Kidney (tissue), 14 donors: ENCODE results near the gene ZNF320. TPM values are rescaled to one million over a fixed set of nuclear protein-coding genes. Genes with fewer than 3 reads are reported as not detected.
"Not testable (repeated sequence)": the region's sequence is repeated elsewhere in the genome, so short reads cannot be mapped to it uniquely, and the experiment has no call there.

Source experiments
- DNase-seq, 5 donors: peaks; one replicate each; pipeline ENCODE4 v3.0.0-alpha.2; 2013 to 2020
- FAIRE-seq: peaks from 2 replicates; lab custom pipeline; 2012; peaks lifted over from hg19 to GRCh38; lab: Jason Lieb, UNC
- H3K27ac ChIP-seq, 2 donors: one replicate each; pipeline ENCODE4 v1.7.0; 2013; ENCODE audit warnings: low read depth in 2 of 2, low read length in 2 of 2, inconsistent platforms in 1 of 2
- H3K27me3 ChIP-seq: one replicate; pipeline ENCODE4 v1.7.1; 2013; ENCODE audit warnings: low read length, inconsistent platforms; ENCODE audit not compliant: control insufficient read depth, insufficient read depth
- H3K36me3 ChIP-seq, 3 donors: one replicate each; pipeline versions ENCODE4 v1.7.0 to v1.7.1; 2013; ENCODE audit warnings: low read length in 3 of 3, control low read depth in 1 of 3, inconsistent platforms in 1 of 3; ENCODE audit not compliant: insufficient read depth in 3 of 3, control insufficient read depth in 2 of 3
- H3K4me1 ChIP-seq, 3 donors: one replicate each; pipeline versions ENCODE4 v1.7.0 to v1.7.1; 2013; ENCODE audit warnings: low read length in 3 of 3, inconsistent platforms in 1 of 3, low read depth in 1 of 3; ENCODE audit not compliant: control insufficient read depth in 2 of 3, insufficient read depth in 2 of 3
- H3K4me3 ChIP-seq, 3 donors: one replicate each; pipeline versions ENCODE4 v1.7.0 to v1.8.1; 2013; ENCODE audit warnings: low read length in 3 of 3, control low read depth in 1 of 3, inconsistent platforms in 1 of 3
- H3K9ac ChIP-seq, 3 donors: one replicate each; pipeline versions ENCODE4 v1.7.0 to v1.7.1; 2013; ENCODE audit warnings: low read length in 3 of 3, control low read depth in 1 of 3, inconsistent platforms in 1 of 3
- H3K9me3 ChIP-seq, 3 donors: one replicate each; pipeline versions ENCODE4 v1.7.0 to v1.7.1; 2013; ENCODE audit warnings: low read length in 3 of 3, control low read depth in 1 of 3, inconsistent platforms in 1 of 3; ENCODE audit not compliant: control insufficient read depth in 2 of 3, insufficient read depth in 1 of 3
- intact Hi-C: fragments of 100-400 bp; cut with DNase I; formaldehyde crosslinking; loops from one replicate; pipeline ENCODE4 v1.11.1; 2022
- polyA plus RNA-seq: library from polyadenylated mRNA; stranded (reverse); fragments of 350-450 nt; fragmentation: Illumina TruSeq; extraction: RNeasy Lipid Tissue Mini Kit (QIAGEN cat#74804); gene quantifications from one replicate; pipeline ENCODE4 v1.2.3, GENCODE V29; 2014; ENCODE audit warnings: low read depth, low replicate concordance; ENCODE audit not compliant: insufficient read depth
- total RNA-seq: library from RNA; stranded (reverse); fragmentation: NEBNext Ultra II Directional; extraction: Animal tissue kit (Norgen Biotek cat#: 25700); gene quantifications from one replicate; pipeline ENCODE4 v1.2.1, GENCODE V29; 2021
- TF ChIP-seq, protein P1 (sequence below): IDR thresholded peaks from 3 replicates; pipeline ENCODE4 v1.5.1; 2012; ENCODE audit warnings: mild to moderate bottlenecking, moderate library complexity, borderline replicate concordance; ENCODE audit not compliant: insufficient read depth; ENCODE audit errors: extremely low read depth
- donor health status: control.
- donor health status: control.
- donor health status: control.
- donor health status: control.
- donor health status: control.
- donor health status: DM: yes; HTN: yes; CAD: no.
- donor health status: Normal renal cell carcinoma (clear cell type).

The ZNF320 gene
- total and polyA plus RNA-seq, 2 donors from 2014 or later = 3.2 to 25.8 TPM

DNA sequence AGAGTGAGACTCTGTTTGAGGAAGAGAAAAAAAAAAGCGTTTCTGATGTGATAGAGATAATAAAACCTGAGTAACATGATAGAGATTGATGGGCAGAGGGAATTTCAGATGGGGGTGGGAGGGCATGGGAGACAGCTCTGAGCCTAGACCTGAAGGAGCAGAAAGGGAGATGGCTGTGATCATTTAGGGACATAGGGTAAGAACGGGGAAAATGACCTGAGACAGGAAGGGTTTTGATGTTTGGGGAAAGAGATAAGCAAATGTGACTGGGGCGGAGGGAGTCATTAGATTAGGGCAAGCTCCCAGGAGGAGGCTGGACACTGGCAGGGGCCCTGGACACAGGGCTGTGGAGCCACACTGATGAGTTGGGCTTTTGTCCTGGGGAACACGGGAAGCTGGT lies 6.1 kb downstream of the ZNF320 start:
- Histone ChIP-seq H3K9ac (no peak overlapping the region), H3K4me1 (peaks cover 0 to under 1% (median 0%) of the 10 kb centered on the region in 3 donors), H3K27me3 (no peaks in the 10 kb centered on the region), H3K9me3 (no peaks in the 10 kb centered on the region), H3K4me3 (no peak overlapping the region), H3K27ac (no peak overlapping the region), H3K36me3 (peaks cover 0 to 29% (median under 1%) of the 10 kb centered on the region in 3 donors)
- intact Hi-C loops = no loop called here
- no peak for FAIRE-seq
- no peak for DNase-seq
- TF ChIP-seq, protein P1, sequence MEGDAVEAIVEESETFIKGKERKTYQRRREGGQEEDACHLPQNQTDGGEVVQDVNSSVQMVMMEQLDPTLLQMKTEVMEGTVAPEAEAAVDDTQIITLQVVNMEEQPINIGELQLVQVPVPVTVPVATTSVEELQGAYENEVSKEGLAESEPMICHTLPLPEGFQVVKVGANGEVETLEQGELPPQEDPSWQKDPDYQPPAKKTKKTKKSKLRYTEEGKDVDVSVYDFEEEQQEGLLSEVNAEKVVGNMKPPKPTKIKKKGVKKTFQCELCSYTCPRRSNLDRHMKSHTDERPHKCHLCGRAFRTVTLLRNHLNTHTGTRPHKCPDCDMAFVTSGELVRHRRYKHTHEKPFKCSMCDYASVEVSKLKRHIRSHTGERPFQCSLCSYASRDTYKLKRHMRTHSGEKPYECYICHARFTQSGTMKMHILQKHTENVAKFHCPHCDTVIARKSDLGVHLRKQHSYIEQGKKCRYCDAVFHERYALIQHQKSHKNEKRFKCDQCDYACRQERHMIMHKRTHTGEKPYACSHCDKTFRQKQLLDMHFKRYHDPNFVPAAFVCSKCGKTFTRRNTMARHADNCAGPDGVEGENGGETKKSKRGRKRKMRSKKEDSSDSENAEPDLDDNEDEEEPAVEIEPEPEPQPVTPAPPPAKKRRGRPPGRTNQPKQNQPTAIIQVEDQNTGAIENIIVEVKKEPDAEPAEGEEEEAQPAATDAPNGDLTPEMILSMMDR = no peak

DNA sequence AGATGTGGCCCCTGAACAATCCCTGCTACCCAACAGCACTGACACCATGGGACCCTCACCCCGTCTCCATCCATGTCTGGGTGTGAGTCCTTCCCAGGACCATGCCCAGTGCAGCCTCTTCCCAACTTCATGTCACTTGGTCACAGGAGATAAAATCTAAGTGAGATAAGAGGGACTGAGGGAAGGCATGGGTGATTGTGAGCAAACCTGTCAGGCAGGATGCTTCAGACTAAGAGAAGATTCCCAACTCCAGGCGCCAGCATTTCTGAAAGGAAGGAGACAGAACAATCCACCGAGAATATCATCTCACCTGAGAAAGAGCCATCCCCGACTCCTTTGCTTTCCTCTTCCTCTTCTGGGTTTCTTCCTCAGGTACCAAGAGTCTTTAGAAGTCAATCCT lies 7.5 kb downstream of the ZNF320 start:
- no peak for DNase-seq
- Histone ChIP-seq H3K27ac (no peak overlapping the region), H3K9me3 (no peaks in the 10 kb centered on the region), H3K27me3 (no peaks in the 10 kb centered on the region), H3K4me3 (no peak overlapping the region), H3K9ac (no peak overlapping the region), H3K4me1 (no peaks in the 10 kb centered on the region), H3K36me3 (peaks cover 0 to 32% (median 3%) of the 10 kb centered on the region in 3 donors)
- intact Hi-C loops = no loop called here
- FAIRE-seq = no peak
- TF ChIP-seq, protein P1 = no peak

DNA sequence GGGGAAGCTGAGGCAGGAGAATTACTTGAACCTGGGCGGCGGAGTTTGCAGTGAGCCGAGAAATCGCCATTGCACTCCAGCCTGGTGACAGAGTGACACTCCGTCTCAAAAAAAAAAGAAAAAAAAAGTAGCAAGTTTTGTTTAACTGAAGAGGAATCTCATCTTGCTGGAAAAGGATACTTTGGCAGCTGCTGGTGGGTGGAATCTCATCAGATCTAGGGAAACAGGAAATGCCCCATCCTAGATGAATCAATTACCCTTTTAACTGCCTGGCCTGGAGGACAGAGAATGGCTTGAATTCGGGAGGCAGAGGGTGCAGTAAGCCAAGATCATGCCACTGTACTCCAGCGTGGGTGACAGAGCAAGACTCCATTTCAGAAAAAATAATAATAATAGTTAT lies 8.4 kb downstream of the ZNF320 start:
- FAIRE-seq = no peak
- TF ChIP-seq, protein P1 = no peak
- Histone ChIP-seq H3K4me3 (no peak overlapping the region), H3K9ac (no peak overlapping the region), H3K27ac (no peak overlapping the region), H3K9me3 (no peaks in the 10 kb centered on the region), H3K36me3 (peaks cover 0 to 41% (median 8%) of the 10 kb centered on the region in 3 donors), H3K4me1 (no peaks in the 10 kb centered on the region), H3K27me3 (no peaks in the 10 kb centered on the region)
- DNase-seq = no peak
- intact Hi-C loops = no loop called here

DNA sequence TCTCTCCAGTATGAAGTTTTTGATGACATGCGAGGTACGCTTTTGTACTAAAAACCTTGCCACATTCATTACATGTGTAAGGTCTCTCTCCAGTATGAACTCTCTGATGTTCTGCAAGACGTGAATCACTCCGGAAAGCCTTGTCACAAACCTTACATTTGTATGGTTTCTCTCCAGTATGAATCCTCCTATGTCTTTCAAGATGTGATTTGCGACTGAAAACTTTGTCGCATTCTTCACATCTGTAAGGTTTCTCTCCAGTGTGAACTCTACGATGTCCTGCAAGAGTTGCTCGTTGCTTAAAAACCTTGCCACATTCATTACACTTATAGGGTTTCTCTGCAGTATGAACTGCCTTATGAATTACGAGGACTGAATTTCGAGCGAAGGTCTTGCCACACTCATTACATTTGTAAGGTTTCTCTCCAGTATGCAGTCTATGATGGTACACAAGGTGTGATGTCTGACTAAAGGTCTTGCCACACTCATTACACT lies 16.5 kb downstream of the ZNF320 start:
- H3K4me3 ChIP-seq = no peak overlapping the region
- FAIRE-seq = no peak
- H3K27me3 ChIP-seq = no peaks in the 10 kb centered on the region
- peaks cover 0 to 26% (median 11%) of the 10 kb centered on the region in 3 donors for H3K9me3 ChIP-seq
- TF ChIP-seq, protein P1 = no peak
- intact Hi-C loops = no loop called here
- no peak for DNase-seq
- H3K4me1 ChIP-seq = no peaks in the 10 kb centered on the region
- no peak overlapping the region for H3K9ac ChIP-seq
- peaks cover 13 to 46% (median 17%) of the 10 kb centered on the region in 3 donors for H3K36me3 ChIP-seq
- H3K27ac ChIP-seq = no peak overlapping the region

DNA sequence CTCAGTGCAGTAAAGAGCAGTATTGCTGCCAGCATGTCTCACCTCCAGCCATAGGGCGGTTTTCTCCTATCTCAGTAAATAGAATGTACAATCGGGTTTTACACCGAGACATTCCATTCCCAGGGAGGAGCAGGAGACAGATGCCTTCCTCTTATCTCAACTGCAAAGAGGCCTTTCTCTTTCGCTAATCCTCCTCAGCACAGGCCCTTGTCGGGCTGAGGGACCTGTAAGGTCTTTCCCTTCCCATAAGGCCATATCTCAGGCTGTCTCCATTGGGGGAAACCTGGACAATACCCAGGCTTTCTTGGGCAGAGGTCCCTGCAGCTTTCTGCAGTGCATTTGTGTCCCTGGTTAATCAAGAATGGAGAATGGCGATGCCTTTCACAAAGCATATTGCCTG lies 24.4 kb downstream of the ZNF320 start:
- H3K9me3 ChIP-seq, DNase-seq, H3K4me3 ChIP-seq, intact Hi-C loops, H3K9ac ChIP-seq, H3K36me3 ChIP-seq, FAIRE-seq, H3K4me1 ChIP-seq, H3K27ac ChIP-seq, H3K27me3 ChIP-seq: not testable (repeated sequence)
